ENCODE results near the gene SDR42E2.
"Not testable (repeated sequence)": the region's sequence is repeated elsewhere in the genome, so short reads cannot be mapped to it uniquely, and the experiment has no call there.

The SDR42E2 gene

DNA sequence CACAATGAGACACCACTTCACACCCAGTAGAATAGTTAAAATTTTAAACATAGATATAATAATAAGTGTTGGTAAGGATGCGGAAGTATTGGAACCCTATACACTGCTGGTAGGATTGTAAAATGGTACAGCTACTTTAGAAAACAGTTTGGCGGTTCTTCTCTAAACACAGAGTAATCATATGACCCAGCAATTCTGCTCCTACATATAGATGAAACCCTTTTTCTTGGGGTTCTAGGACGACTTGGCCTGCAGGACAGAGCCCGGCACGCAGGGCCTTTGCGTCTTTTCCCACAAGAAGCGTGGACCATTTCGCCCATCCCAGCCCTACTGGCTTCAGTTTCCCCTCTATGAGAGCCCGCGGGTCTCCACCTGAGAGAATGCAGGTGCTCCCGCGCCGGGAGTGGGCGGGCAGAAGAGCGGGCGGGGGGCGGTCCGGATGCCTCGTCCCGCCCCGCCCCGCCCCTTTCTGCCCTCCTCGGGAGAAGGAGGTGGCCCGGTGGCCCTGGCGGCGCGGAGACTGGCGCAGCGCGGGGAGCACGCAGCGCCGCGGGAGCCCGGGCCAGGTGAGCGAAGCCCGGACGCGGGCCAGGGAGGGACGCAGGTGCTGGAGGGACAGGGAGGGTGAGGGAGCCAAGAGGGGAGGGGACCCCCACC lies at the start of gene SDR42E2:
SDR42E2 (plus strand) TSS at position 508 of the 657 bp plus-strand sequence. CDS start 3,077 bp downstream, outside the sequence.
- H3K27ac Mint-ChIP-seq, result no peak within 1 kb of the TSS
- peak within 1 kb of the TSS; percentile 26 for H3K4me3 Mint-ChIP-seq
- DNase-seq (ENCODE audit: low spot score), result no peak
- H3K36me3 Mint-ChIP-seq (ENCODE audit: low read depth), result peaks cover 2% of the 10 kb centered on the region
- peaks cover 6% of the 10 kb centered on the region for H3K9me3 Mint-ChIP-seq
- peaks cover 1% of the 10 kb centered on the region for H3K4me1 Mint-ChIP-seq (ENCODE audit: low read depth)
- H3K27me3 Mint-ChIP-seq (ENCODE audit: low read depth), result peaks cover 28% of the 10 kb centered on the region

DNA sequence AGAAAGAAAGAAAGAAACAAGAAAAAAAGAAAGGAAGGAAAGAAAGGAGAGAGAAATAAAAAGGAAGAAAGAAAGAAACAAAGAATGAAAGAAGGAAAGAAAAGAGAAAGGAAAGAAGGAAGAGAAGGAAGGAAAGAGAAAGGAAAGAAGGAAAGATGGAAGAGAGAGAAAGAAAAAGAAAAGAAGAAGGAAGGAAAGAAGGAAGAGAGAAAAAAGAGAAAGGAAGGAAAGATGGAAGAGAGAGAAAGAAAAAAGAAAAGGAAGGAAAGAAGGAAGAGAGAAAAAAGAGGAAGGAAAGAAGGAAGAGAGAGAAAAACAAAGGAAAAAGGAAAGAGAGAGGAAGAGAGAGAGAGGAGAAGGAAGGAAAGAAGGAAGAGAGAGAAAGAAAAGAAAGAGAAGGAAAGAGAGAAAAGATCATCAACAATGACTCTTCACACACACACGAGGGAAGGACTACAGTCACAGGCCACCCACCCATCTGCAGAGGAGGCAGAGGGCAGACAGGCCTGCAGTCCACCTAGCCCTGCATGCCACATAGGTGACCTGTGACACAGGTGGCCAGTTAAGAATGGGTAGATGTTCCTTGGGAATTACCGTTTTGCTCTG lies 46.1 kb upstream of the SDR42E2 start:
- H3K27ac Mint-ChIP-seq, result no peak overlapping the region
- H3K36me3 Mint-ChIP-seq (ENCODE audit: low read depth), result no peaks in the 10 kb centered on the region
- no peak for DNase-seq (ENCODE audit: low spot score)
- H3K4me3 Mint-ChIP-seq, result no peak overlapping the region
- H3K9me3 Mint-ChIP-seq, result no peaks in the 10 kb centered on the region
- no peaks in the 10 kb centered on the region for H3K4me1 Mint-ChIP-seq (ENCODE audit: low read depth)
- peaks cover 8% of the 10 kb centered on the region for H3K27me3 Mint-ChIP-seq (ENCODE audit: low read depth)

DNA sequence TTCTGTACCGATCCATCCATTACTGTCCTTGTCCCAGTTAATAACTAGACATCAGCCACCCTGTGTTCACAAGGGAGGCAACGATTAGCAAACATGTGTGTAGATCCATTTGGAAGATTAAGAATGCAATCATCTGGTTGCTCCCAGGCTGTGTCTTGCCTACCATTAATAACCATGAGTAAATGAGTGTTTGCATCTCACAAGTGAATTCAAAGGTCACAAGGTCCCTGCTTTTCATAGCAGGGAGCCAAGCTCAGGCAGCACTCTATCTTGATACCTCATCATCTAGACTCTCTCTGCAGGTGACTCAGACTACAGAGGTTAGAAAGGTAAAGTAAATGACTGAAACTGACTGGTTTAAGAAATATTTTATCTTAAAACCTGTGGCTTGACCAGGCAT lies 44.7 kb upstream of the SDR42E2 start:
- no peak overlapping the region for H3K4me3 Mint-ChIP-seq
- H3K9me3 Mint-ChIP-seq, result no peaks in the 10 kb centered on the region
- H3K27me3 Mint-ChIP-seq (ENCODE audit: low read depth), result peaks cover 4% of the 10 kb centered on the region
- DNase-seq (ENCODE audit: low spot score), result no peak
- H3K4me1 Mint-ChIP-seq (ENCODE audit: low read depth), result no peaks in the 10 kb centered on the region
- no peak overlapping the region for H3K27ac Mint-ChIP-seq
- H3K36me3 Mint-ChIP-seq (ENCODE audit: low read depth), result no peaks in the 10 kb centered on the region

DNA sequence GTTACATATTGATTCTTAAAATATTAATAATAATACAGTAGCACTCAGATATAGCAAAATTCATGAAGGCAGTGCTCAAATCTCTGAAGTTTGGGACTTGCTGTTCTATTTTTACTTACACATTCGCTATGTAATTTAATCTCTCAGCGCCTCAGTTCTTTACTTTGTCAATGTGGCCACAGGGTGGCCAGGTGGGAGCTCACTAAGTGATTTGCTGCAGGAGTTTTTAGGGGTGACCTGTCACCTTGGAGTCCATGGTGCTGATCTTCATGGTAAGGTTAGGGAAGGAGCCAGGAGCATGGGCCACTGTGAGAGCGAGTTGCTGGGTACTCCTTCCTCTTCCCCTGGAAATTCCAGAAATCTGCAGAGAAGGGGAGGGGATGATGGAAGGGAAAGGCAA lies 41.9 kb upstream of the SDR42E2 start:
- Mint-ChIP-seq H3K4me1 (ENCODE audit: low read depth) (no peaks in the 10 kb centered on the region), H3K4me3 (no peak overlapping the region), H3K27ac (no peak overlapping the region), H3K27me3 (ENCODE audit: low read depth) (peaks cover 4% of the 10 kb centered on the region), H3K36me3 (ENCODE audit: low read depth) (no peaks in the 10 kb centered on the region), H3K9me3 (no peaks in the 10 kb centered on the region)
- DNase-seq (ENCODE audit: low spot score), result no peak

- no peak overlapping the region for H3K4me3 Mint-ChIP-seq
- no peaks in the 10 kb centered on the region for H3K9me3 Mint-ChIP-seq
- H3K4me1 Mint-ChIP-seq (ENCODE audit: low read depth), result no peaks in the 10 kb centered on the region
- peaks cover 4% of the 10 kb centered on the region for H3K27me3 Mint-ChIP-seq (ENCODE audit: low read depth)
- no peaks in the 10 kb centered on the region for H3K36me3 Mint-ChIP-seq (ENCODE audit: low read depth)
- DNase-seq (ENCODE audit: low spot score), result no peak
- H3K27ac Mint-ChIP-seq, result no peak overlapping the region
These were observed 40.1 kb upstream of the SDR42E2 start for GRCh38 chr16:22122239-22122638.

- no peak overlapping the region for H3K4me3 Mint-ChIP-seq
These were observed 39.2 kb upstream of the SDR42E2 start for GRCh38 chr16:22123146-22123545.

DNA sequence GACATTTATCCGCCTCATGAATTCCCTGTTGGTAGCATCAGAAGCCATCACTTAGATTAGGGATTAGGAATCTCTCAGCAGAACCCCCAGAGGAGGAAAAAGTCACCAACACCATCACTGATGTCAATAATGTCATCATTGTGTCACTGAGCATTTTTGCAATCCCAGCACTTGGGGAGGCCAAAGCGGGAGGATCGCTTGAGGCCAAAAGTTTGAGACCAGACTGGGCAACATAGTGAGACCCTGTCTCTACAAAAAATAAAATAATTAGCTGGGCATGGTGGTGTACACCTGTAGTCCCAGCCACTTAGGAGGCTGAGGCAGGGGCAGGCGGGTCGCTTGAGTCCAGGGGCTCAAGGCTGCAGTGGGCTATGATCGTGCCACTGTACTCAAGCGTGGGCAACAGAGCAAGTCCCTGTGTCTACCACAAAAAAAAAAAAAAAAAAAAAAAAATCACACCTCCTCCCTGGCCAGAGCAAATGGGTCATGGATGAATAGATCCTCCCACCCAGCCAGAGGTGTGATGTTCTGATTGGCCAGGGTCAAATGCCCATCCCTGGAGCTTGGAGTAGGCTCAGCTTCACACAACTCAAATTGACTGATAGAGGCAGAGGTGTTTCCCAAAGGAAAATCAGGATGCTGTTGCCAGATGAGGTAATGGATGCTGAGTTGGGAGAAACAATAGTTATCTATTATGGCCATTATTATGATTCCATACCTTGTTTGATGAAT lies 38.4 kb upstream of the SDR42E2 start:
- Mint-ChIP-seq H3K4me3 (no peak overlapping the region), H3K4me1 (ENCODE audit: low read depth) (no peaks in the 10 kb centered on the region), H3K27ac (no peak overlapping the region), H3K36me3 (ENCODE audit: low read depth) (no peaks in the 10 kb centered on the region), H3K27me3 (ENCODE audit: low read depth) (peaks cover 8% of the 10 kb centered on the region), H3K9me3 (no peaks in the 10 kb centered on the region)
- DNase-seq (ENCODE audit: low spot score), result no peak

More at GRCh38 chr16:22123146-22123545, 39.2 kb upstream of the SDR42E2 start:
- H3K36me3 Mint-ChIP-seq (ENCODE audit: low read depth), result no peaks in the 10 kb centered on the region
- H3K9me3 Mint-ChIP-seq, result no peaks in the 10 kb centered on the region
- no peak overlapping the region for H3K27ac Mint-ChIP-seq
- no peaks in the 10 kb centered on the region for H3K4me1 Mint-ChIP-seq (ENCODE audit: low read depth)
- peaks cover 8% of the 10 kb centered on the region for H3K27me3 Mint-ChIP-seq (ENCODE audit: low read depth)
- no peak for DNase-seq (ENCODE audit: low spot score)

- no peaks in the 10 kb centered on the region for H3K9me3 Mint-ChIP-seq
- no peak for DNase-seq (ENCODE audit: low spot score)
- H3K4me3 Mint-ChIP-seq, result no peak overlapping the region
- H3K27me3 Mint-ChIP-seq (ENCODE audit: low read depth), result peaks cover 8% of the 10 kb centered on the region
- no peaks in the 10 kb centered on the region for H3K36me3 Mint-ChIP-seq (ENCODE audit: low read depth)
- H3K4me1 Mint-ChIP-seq (ENCODE audit: low read depth), result no peaks in the 10 kb centered on the region
- no peak overlapping the region for H3K27ac Mint-ChIP-seq
These were observed 37.6 kb upstream of the SDR42E2 start for GRCh38 chr16:22124583-22125284.

DNA sequence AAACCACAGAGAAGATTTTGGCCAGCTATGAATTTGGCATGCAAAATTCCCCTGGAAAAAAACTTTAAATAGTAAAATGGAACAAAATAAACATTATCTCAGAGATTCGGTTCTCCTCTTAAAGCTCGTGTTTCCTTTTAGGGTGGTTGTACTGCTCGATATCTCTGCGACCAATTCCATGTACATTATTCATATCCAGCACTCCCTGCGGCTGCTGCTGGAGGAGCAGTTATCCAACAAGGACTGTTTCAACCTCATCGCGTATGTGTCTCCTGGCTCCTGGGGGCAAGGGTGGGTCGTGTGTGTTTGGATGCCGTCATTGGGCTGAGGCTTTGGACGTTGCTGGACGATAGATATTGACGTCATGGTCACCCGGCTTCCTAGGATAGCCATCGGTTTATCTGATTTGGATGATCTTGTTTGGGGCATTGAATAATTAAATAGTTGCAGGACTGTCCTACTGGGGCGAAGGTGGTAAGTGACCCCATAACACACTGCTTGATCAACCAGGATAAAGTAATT lies 36.2 kb upstream of the SDR42E2 start:
- Mint-ChIP-seq H3K9me3 (no peaks in the 10 kb centered on the region), H3K27me3 (ENCODE audit: low read depth) (peaks cover 4% of the 10 kb centered on the region), H3K27ac (no peak overlapping the region), H3K36me3 (ENCODE audit: low read depth) (no peaks in the 10 kb centered on the region), H3K4me1 (ENCODE audit: low read depth) (no peaks in the 10 kb centered on the region), H3K4me3 (no peak overlapping the region)
- DNase-seq (ENCODE audit: low spot score), result no peak

DNA sequence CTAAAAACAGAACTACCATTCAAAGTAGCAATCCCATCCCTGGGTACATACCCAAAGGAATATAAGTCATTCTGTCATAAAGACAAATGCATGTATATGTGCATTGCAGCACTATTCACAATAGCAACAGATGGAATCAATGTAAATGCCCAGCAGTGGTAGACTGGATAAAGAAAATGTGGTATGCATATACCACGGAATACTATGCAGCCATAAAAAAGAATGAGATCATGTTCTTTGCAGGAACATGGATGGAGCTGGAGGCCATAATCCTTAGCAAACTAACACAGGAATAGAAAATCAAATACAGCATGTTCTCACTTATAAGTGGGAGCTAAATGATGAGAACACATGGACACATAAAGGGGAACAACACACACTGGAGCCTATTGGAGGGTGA lies 33.8 kb upstream of the SDR42E2 start:
- DNase-seq (ENCODE audit: low spot score); H3K4me1 Mint-ChIP-seq (ENCODE audit: low read depth); H3K4me3 Mint-ChIP-seq; H3K27ac Mint-ChIP-seq; H3K27me3 Mint-ChIP-seq (ENCODE audit: low read depth); H3K36me3 Mint-ChIP-seq (ENCODE audit: low read depth); H3K9me3 Mint-ChIP-seq: not testable (repeated sequence)

DNA sequence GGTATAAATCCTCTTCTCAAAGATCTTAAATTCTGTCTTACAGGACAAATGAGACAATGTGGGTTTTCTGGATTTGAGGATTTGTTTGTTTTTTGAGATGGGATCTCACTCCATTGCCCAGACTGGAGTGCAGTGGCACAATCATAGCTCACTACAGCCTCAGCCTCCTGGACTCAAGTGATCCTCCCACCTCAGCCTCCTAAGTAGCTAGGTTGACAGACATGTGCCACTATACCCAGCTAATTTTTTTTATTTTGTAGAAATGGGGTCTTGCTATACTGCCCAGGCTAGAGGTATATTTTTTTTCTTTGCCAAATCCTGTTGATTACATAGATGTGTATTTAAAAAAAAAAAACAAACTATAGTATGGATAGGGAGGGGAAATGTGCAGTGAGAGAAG lies 31.8 kb upstream of the SDR42E2 start:
- Mint-ChIP-seq H3K27ac (no peak overlapping the region), H3K4me3 (no peak overlapping the region), H3K9me3 (no peaks in the 10 kb centered on the region), H3K27me3 (ENCODE audit: low read depth) (peaks cover 4% of the 10 kb centered on the region), H3K4me1 (ENCODE audit: low read depth) (no peaks in the 10 kb centered on the region), H3K36me3 (ENCODE audit: low read depth) (no peaks in the 10 kb centered on the region)
- DNase-seq (ENCODE audit: low spot score), result no peak

- H3K27me3 Mint-ChIP-seq (ENCODE audit: low read depth), result peaks cover 5% of the 10 kb centered on the region
- H3K4me1 Mint-ChIP-seq (ENCODE audit: low read depth), result peaks cover 1% of the 10 kb centered on the region
- H3K27ac Mint-ChIP-seq, result no peak overlapping the region
- no peak overlapping the region for H3K4me3 Mint-ChIP-seq
- no peaks in the 10 kb centered on the region for H3K36me3 Mint-ChIP-seq (ENCODE audit: low read depth)
- no peak for DNase-seq (ENCODE audit: low spot score)
- H3K9me3 Mint-ChIP-seq, result no peaks in the 10 kb centered on the region
These were observed 29.5 kb upstream of the SDR42E2 start for GRCh38 chr16:22132801-22133200.

DNA sequence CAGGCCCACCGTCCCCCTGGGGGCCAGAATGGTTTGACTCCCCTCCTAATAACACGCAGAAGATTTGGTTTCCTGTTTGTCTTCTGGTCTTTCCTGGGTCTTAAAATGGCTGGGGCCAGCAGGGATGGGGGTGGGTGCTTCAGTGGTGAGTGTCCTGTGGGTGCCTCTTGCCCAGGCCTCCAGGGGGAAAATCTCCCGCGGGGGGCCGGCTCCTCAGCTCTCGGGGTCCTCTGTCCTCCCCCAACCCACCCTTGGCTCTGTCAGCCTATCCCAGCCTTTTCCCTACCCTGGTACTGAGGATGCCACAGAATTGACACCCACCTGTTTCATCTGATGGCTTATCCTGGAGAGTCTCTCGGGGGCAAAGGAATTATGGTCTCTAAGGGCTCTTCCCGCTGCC lies 23.8 kb upstream of the SDR42E2 start:
- Mint-ChIP-seq H3K27ac (no peak overlapping the region), H3K27me3 (ENCODE audit: low read depth) (peaks cover 8% of the 10 kb centered on the region), H3K36me3 (ENCODE audit: low read depth) (no peaks in the 10 kb centered on the region), H3K4me1 (ENCODE audit: low read depth) (peaks cover 1% of the 10 kb centered on the region), H3K4me3 (no peak overlapping the region), H3K9me3 (no peaks in the 10 kb centered on the region)
- no peak for DNase-seq (ENCODE audit: low spot score)

DNA sequence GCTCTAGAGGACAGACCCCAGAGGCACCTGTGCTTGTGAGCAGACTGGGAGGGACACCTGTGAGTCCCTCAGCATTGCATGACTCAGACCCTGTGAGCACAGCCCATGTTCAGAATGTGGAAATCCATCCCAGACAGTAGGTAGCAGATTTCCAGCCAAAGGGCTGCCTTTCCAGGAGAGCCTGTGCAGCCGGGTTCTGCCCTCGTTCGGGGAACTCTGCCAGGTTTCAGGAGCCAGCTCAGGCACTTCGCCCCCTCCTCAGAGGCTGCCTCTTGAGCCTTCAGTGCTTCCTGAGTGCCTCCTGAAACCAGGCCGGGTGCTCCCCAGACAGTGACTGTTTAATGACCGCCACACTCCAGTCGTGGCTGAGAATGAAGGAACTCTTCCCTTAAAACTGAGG lies 23.3 kb upstream of the SDR42E2 start:
- peaks cover 8% of the 10 kb centered on the region for H3K27me3 Mint-ChIP-seq (ENCODE audit: low read depth)
- DNase-seq (ENCODE audit: low spot score), result no peak
- no peaks in the 10 kb centered on the region for H3K9me3 Mint-ChIP-seq
- H3K4me3 Mint-ChIP-seq, result no peak overlapping the region
- peaks cover 1% of the 10 kb centered on the region for H3K4me1 Mint-ChIP-seq (ENCODE audit: low read depth)
- no peaks in the 10 kb centered on the region for H3K36me3 Mint-ChIP-seq (ENCODE audit: low read depth)
- no peak overlapping the region for H3K27ac Mint-ChIP-seq
